OCI-LY3 (cell line): ENCODE measurements around the gene PLEKHA7.

ENCODE experiments used
- CTCF ChIP-seq: fragments of 200-600, 300-600 bp; sonication (generic); IDR thresholded peaks from 2 replicates; pipeline ENCODE4 v1.5.1; 2014; ENCODE audit warnings: antibody characterized with exemption, low read length, low read depth
- EZH2phosphoT487 ChIP-seq: fragments of 200-600 bp; shearing (Covaris generic); IDR thresholded peaks from 2 replicates; pipeline ENCODE4 v1.6.1; 2018; ENCODE audit warnings: antibody characterized with exemption, mixed run types, low read depth

DNA sequence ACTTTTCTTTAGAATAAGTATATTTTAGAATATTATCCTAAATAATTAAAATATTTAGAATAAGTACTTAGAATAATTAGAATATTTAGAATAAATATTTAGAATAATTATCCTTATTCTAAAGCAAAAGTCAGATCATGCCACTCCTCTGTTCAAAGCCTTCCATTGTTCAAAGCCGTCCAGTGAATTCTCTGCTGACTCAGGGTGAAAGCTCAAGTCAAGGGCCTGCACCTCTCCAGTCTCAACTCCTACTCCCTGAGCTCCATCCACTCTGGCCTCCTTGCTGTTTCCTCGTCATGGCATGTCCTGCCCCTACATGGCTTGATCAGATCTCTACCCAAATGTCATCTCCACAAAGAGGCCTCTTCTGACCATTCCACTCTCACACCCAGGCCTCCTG lies 30.0 kb downstream of the PLEKHA7 start:
- TF ChIP-seq CTCF (no peak), EZH2phosphoT487 (no peak)
